Measurements from ENCODE around the gene HDAC7.
A peak's percentile ranks its signal among the peaks of the same experiment; 100 is the strongest.
"Not testable (repeated sequence)": the region's sequence is repeated elsewhere in the genome, so short reads cannot be mapped to it uniquely, and the experiment has no call there.

HDAC7 gene

DNA sequence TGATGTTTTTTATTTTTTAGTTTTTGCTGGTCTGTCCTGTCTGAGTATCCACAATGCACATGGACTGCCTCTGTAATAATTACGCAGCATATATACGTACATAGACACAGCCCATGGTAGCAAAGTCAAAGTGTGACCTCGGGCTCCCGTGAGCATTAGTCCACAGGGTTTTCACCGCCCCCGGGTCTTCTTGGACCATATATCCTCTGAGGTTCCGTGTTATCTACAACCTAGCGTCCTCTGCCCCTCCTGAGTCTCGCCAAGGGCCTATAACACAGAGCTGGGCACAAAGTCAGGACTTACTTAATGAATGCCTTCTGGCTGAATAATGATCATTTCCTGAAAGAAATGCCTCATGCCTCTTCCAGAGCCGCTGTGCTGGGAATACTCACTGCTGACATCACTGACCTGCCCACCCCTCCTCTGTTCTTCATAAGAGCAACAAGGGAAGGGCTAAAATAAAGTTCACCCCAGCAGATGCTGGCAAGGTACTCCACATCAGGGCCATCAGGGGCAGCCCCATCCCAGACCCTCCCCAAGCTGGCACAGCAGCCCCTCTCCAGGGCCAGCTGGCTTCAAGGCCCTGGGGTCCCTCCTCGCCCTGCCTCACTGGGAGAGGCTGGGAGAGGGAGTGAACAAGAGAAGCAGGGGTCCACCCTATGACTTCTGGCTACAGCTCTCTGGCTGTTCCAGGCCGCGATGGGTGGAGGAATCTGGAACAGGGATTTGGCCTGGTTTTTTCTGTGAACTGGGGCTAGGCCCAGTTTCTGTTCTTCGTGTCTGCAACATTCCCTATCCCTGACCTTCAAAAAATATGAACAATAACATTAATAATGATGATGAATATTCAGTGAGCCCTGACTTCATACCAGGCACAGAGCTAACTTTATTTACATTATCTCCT, 7.9 kb downstream of the HDAC7 start:
- no peak for DNase-seq

DNA sequence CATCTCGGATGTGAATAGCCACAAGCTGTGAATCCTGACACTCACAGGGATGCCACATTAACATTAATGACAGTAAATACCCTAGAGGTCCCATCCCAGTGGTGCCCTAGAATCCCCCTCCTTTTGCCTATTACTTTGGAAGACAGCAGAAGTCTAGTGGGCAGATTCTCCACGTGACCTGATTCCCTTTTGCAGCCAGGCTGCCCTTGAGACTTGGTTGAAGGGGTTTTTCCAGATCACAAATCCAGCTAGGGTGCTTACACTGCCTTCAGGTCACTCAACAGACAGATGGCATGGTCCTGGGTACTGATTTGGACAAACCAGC, 8.7 kb downstream of the HDAC7 start:
- DNase-seq = peak; percentile 9

DNA sequence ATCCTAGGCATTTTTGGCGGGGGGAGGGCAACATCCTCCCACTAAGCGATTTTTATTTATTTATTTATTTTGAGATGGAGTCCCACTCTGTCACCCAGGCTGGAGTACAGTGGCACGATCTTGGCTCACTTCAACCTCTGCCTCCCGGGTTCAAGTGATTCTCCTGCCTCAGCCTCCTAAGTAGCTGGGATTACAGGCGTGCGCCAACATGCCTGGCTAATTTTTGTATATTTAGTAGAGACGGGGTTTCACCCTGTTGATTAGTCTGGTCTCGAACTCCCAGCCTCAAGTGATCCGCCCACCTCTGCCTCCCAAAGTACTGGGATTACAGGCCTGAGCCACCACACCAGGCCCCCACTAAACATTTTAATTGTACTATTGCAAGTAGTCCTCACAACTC, 10.2 kb downstream of the HDAC7 start:
- not testable (repeated sequence) for DNase-seq

DNA sequence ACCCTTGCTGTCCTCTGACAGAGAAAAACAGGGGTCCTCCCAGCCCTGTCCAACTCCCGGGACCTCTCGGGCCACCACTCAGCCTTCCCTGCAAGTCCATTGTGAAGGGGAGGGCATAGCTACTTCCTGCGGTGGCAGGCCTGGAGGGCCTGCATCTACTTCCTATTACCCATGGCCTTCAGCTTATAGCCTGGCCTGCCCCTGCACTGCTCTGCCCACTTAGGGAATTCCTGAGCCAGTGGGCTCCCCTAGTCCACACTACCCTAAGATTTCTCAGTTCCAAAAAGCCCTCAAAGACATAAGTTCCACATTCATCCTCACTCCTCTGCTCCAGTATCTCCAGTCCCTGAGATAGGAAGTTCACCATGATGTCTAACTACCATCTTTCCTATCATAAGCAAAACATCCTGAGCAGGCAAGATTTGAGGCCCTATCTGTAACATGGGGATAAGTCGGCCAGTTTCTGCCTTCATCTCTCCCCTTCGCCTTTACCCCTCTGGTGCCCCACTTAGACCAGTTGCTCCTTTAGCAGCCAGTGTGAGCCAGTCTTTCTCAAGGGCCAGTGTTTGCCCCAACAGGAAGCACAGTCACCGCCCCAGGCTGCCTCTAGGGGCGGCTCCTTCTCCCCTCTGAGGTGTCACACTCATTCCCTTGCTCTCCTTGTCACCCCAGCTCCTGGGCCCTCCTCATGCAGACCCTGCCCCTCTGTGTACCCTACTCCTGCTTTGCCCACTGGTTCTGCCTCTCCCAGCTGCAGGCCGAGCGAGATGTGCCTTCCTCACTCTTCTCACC, 10.9 kb downstream of the HDAC7 start:
- DNase-seq = no peak

DNA sequence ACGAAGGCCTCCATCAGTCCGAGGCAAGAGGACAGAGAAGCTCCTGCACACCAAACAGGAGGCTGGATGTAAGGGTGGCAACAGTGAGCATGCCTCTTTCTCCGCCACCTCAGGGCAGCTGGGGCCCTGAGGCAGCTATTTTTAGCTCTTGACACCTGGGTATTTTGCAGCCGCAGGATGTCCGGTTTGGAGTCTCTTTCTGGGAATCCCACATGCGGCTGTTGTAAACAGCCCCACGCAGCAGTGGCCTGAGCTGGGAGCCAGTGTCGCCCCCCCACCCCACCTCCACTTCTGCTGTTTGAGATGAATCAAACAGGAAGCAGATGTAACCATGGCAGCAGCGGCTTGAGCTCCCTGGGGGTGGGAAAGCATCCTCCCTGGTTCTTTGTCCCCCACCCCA, 11.7 kb downstream of the HDAC7 start:
- no peak for DNase-seq

DNA sequence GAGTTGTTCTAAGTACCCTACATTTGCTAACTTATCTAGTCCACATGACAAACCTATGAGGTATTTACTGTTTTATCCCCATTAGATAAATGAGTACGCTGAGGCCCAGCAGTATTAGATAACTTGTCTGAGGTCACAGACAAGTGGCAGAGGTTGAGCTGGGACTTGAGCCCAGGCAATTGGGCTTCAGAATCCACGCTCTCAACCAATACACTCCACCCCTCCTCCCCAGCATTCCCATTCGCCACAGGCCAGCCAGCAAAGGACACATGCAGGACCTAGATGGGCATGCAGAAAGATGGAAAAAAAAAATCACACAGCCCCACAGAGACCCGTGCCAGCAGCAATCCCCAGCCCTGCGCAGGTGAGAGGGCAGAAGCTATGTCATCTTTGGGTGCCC, 12.4 kb downstream of the HDAC7 start:
- no peak for DNase-seq

DNA sequence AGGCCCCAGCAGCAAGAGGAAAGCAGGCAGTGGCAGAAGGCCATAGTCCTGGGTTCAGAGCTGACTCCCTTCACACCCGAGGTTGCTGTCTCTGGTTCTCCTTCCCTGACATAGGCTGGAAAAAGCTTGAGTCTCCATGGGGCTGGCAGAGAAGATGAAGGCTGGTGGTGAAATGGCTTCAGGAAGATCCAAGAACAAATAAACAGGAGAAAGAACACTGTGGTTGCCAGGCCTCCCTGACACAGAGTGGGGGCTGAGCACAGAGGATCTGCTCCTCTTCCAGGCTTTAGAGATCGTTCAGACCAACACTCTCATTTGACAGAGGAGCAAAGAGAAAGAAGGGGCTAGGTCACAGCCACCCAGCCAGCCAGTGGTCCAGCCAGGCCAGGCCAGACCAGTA, 14.3 kb downstream of the HDAC7 start:
- no peak for DNase-seq

DNA sequence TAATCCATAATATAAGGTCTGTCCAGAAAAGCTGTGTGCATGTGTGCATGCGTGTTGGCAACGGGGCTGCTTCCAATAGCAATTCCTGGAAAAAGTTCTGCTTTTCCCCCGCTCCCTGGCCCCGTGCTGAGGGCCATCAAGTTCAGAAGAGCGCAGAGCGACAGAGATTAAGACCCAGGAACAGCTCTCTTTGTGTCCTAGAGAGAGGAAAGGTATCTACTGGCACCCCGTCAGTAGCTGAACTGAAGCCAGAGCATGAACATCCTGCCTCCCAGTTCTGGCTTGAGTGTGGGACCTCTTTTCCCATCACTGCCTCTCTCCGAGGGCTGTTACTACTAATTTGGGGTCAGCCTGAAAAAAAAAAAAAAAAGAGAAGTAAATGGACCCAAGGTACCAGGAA, 15.5 kb downstream of the HDAC7 start:
- DNase-seq = no peak

DNA sequence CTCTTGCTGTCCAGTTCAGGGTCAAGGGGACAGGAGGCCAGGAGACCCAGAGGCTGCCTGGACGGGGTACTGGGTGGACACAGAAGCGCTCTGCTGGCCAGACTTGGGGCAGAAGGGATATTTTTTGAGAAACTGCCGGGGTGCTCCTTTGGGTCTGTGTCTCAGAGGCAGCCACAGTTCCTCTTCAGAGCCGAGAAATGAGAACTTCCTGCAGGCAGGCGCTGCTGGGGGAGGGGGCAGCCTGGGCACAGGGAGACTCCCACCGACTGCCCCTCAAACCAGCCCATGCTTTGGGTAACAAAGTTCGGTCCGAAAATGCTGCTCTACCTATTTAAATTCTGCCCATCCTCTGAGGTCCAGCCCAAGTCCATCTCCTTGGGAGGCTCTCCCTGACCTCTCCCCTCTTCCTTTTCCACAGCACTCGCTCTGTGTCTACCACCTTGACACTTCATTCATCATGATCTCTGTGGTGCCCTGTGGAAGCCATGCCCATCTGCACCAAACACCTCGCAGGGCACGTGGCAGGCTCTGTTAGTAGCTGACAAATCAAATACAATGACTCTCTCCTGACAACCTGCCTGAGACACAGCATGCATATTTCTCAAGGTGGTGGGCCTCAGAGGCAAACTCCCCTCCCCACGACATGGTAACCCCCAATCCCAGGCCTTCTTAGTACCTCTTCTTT, 16.4 kb downstream of the HDAC7 start:
- no peak for DNase-seq

DNA sequence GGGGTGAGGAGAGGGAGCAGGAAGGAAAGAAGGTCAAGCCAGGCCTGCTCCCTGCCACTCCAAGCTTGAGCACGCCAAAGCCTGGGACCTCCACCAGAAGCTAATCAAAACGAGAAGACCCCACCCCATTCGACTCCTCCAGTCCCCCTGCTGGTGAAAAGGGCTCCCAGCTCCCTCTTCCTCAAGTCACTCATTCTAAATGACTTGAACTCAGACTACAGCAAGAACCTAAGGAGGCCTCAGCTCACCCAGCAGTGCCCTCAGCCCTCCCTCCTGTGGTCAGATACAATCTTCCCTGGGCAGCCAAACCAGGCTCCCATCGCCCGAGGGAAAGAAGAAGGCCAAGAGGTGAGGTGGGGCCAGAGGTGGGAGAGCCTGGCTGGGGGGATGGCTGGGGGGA, 17.4 kb downstream of the HDAC7 start:
- no peak for DNase-seq

DNA sequence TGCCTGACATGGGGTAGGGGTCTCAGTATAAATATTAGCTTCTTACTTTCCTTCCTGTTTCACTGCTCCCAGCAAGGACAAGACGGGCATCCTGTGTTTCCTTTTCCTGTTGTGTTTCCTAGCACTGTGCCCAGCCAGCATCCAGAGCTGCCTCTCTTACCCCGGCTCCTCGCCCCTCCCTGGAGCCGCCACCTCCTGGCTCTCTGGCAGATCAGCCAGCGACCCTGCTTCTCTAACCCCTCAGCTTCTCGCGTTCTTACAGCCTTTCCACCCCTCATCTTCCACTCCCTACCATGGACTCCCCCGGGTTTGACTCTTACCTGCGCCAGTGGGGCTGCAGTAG, 17.8 kb downstream of the HDAC7 start:
- DNase-seq = no peak

DNA sequence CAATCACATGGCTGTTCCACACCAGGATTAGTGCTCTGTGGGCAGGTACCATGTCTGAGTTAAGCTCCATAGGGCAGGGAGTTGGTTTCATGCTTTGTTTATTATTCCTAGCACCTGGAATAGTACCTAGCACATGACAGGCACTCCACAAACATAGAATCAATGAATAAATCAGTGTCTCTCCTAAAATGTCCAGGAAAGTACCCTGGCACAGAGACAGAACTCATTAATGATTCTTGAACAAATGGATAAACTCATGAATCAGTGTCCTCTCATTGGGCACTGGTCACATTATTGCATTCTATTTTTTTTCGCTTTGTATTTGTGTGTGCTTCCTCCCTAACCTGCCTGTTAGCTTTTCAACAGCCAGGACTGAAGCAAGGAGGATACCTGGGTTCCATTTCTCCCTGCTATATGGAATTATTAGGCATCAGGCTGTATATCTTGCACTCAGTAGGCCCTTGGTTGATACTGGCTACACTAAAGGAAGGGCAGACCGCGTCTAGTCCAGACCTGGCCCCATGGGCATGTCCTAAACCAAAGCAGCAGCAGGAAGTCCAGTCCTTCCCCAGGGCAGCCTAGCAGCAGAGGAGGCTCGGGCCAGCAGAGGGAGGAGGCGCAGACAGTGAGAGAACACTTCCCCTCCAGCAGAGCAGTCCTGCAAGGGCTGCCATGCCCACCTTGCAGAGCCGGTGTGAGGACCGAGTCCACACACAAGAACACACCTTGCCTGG, 18.4 kb downstream of the HDAC7 start:
- DNase-seq = no peak

DNA sequence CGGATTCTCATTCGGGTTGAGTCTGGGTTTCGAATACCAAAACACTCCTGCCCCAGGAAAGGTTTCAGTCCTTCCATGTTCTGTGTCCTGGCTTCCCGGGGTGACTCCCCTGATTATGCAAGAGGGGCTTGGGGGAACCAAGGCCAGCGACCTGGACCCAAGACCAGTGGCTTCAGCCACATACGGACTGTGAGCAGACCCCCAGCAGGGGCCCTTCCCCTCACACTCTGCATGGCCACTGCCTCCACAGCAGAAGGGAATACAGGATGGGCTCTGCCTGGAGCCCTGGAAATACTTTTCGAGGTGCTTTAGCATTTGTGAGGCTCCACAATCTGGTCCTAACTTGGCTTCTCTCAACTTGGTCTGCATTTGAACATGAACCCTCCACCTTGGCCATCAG, 19.1 kb downstream of the HDAC7 start:
- DNase-seq = no peak

DNA sequence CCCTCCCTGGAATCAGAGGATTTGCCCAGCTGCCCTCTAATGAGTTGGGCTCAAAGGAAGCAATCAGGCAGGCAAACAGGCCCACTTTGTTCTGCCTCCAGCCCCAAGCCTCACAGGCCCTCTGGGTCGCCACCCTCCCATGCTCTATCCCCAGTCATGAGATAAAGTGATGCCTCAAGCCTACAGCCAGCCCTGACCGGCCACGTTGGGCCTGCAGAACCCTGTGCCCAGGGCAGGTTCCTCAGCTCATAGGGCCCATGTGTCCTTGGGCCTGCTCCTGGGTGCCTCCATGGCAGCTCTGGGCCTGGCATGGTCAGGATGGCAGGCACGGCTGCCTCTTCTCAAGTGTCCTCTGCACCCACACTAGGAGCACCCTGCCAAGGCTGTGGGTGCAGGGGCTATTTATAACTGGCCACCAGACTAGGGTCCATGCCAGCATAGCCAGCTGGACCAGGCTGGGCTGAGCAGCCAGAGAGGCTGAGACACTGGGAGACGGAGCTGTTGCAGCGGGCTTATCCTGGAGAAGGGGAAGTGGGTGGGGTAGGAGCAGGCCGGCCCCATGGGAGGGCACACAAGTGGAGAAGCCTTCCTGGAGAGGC, 20.2 kb downstream of the HDAC7 start:
- DNase-seq = no peak

DNA sequence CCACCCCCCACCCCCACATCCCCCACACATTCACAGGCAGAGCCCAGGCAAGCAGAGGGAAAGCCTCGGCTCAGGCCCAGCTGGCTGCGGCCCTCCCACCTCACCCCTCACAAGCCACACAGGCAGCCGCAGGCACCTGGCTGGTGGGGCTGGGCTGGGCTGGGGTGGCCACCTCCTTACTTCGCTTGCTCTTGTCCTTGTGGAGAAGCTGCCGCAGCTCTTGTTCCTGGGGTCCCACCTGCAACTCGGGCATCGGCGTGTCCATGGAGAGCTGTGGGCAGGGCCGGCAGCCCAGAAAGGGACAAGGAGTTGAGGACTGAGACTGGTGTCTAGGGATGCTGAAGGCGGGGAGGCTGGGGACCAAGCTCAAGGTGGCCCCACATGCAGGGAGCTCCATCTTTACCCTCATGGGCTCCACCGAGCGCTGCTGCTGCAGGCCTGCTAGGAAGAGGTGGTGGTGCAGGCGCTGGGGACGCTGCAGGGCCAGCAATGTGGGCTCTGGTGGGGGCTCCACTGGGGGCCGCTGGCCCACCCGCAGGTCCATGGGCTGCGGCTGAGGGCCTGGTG, 21.2 kb downstream of the HDAC7 start:
- no peak for DNase-seq

DNA sequence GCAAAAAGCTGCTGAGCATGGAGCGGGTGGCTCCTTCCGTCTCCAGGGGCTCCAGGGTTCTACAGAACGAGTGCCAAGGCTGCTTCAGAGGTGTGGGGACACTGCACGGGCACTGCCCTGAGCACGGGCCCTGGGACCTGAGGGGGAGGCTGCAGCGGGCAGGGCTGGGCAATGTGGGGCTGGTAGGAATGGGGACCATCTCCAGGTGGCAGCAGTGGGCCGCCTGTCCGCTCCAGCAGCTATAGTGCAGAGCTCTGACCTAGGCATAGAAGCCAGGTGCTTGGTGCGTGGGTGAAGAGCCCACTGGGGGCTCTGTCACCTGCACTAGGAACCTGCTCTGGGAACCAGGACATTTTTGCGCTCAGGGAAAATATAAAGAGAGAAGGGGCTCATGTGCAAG, 22.3 kb downstream of the HDAC7 start:
- DNase-seq = no peak

DNA sequence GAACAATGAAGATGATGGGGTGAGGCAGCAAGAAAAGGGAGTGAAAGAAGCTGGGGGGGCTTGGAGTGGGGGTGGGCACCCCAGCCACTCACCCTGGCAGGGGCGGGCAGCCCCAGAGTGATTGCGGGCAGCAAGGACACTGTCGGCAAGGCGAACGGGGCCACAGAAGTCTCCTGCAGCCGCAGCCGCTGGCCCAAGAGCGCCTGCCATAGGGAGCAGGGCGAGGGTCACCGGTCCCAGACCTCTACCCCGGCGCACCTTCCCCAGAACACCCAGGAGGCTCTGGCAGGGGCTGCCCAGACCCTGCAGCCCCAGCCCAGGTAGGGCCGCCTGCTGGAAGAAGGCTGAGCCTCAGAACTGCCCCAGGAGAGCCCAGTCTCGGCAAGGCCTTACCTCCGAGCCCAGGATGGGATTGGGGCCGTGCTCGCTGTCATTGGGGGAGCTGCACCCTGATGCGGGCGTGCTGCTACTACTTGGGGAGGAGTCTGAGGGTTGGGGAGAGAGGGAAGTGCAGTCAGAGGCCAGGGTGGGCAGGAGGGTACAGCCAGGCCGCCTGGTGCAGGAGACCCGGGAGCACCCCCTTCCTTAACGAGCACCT, 23.8 kb downstream of the HDAC7 start:
- DNase-seq = no peak

DNA sequence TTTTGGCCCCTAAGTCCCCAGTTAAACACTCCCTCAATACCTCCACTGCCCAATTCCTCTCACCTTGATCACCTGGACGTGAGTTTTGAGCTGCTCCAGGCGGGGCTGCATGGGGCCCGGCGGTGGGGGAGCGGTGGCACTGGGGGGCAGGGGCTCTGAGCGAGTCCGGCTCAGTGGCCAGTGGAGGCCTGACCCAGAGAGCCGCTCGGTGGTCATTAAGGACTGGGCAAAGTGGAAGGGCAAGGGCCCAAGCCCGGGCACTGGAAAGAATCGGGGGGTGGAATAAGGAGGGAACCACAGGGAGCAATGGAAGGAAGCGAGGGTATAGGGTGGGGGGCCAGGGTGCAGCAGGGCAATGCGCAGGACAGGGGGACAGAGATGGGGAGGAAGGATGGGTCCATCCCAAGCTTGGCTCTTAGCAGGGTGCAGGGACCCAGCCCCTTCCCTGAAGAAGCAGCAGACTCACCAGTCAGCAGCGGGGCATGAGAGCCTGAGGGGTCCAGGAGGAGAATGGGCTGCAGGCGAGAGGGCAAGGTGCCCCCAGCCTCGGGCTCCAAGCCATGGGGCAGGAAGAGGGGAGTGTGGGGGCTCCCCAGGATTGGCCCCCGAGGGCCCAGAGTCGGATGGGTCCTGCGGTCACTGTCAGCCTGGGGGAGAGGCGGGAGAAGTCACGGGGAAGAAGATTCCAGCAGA, 24.4 kb downstream of the HDAC7 start:
- DNase-seq = no peak

DNA sequence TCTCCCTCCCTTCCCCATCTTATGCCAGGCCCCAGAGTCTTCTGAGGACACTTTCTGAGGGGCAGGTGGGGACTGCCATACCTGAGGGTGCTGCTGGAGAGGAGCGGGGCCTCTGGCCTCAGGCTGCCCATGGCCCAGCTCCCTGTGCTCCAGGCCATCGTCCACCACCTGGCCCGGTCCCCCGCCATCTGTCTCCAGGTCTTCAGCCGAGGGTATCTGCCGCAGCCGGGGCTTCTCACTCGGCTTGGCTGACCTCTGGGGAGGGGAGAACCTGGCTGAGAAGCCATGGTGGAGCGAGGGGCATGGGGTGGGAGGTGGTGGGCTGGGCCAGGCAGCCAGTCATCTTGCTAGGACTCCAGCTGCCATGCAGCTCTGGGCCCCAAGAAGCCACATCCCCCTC, 25.0 kb downstream of the HDAC7 start:
- no peak for DNase-seq

DNA sequence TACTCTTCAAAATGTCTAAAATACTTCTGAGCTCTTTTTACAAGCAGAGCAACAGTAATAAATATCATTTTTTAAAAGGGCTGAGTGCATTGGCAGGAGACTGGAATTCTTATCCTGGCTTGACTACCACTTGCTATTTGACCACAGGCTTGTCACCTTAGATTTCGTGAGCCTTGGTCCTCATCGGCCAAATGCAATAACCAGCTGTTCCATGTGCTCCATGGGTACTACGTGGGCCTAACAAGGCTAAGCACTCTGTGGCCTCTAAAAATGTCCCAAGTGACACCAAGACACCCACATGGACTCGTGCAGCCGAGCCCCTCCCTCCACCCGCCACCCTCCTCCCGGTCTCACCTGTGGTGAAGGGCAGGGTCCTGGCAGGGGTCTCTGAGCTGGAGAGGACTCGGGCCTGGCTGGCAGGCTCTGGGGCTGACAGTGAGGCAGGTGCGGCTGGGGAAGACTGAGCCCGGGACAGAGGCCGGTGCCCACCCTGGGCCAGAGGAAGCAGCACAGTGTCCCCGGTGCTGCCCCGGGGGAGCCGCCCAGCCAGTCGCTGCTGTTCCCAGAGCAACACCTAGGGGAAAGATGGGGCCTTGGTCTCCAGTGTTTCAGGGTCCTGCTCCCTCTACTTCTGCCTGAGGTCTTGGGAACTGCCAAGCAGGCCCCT, 26.6 kb downstream of the HDAC7 start:
- no peak for DNase-seq

DNA sequence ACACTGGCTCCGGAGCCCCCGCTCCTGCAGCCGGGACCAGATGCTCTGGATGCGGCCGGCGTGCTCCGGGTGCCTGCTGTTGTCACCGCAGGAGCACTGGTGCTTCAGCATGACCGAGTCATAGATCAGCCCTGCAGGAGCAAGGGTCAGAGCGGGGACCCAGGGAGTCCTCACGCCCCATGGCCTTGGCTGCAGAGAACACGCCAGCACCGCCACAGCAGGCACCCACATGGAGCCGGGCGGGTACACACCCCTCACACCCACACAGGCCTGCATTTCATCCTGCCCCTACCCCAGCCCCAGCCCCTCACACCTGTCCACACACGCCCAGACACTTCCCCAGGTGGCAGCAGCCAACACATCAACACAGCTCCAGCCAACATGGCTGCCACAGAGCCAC, 27.8 kb downstream of the HDAC7 start:
- no peak for DNase-seq

Measured in NCI-H524 treated with DMSO at 0.1 percent for 48 hours (cell line).